22Rv1 (cell line): Measurements from ENCODE around the gene ANKRD33B.

Experiments
- H3K27ac ChIP-seq: fragments of 450-650 bp; 2 replicates; pipeline ENCODE4 v1.5.1; 2017
- CTCF ChIP-seq: fragments of 450-650 bp; IDR thresholded peaks from 2 replicates; pipeline ENCODE4 v1.5.1; 2017; ENCODE audit warnings: mild to moderate bottlenecking
- ZFX ChIP-seq: fragments of 450-650 bp; IDR thresholded peaks from 2 replicates; pipeline ENCODE4 v1.6.1; 2017; ENCODE audit warnings: antibody characterized with exemption, borderline replicate concordance

The ANKRD33B gene

GRCh38 chr5:10562201-10563109 is 1.4 kb upstream of the ANKRD33B start:
- H3K27ac ChIP-seq, result no peak overlapping the region
- TF ChIP-seq ZFX, result no peak

GRCh38 chr5:10563110-10563944 is 543 bp upstream of the ANKRD33B start:
- H3K27ac ChIP-seq, result no peak overlapping the region
- TF ChIP-seq ZFX (no peak), CTCF (no peak)

GRCh38 chr5:10564838-10565784 is 1.2 kb downstream of the ANKRD33B start:
- H3K27ac ChIP-seq, result no peak overlapping the region
- TF ChIP-seq CTCF (no peak), ZFX (no peak)

DNA sequence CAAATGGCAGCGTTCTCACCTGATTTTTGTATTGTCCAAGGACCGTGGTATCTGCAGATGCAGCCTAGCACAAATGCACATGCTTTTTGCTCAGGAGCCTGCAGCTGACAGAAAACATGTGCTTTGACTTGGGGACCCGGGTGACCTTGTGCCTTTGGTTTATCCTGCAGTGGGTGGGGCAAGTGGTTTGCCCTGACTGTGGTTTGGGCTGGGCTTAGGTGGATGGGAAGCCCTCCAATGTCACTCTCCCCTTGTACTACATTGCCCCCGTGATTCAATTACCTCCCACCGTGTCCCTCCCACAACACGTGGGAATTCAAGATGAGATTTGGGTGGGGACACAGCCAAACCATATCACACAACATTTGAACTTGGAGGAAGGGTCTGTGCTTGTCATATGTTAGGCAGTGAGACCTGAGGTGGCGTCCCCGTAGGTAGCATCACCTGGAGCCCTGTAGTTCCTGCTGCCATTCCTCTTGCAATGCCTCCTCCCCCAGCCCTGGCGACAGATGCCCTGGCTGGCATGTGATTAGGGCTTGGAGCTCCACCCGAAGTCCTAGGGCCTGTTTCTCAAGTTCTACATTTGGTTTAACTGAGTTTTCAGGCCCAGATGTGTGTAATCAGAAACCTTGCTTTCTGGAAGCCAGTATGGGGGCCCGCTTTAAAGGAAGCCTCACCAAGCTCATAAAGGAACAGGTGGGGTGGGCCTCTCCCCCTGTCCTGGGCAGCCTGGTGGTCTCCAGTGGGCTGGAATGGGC is 2.1 kb downstream of the ANKRD33B start:
- TF ChIP-seq CTCF, result no peak
- TF ChIP-seq ZFX, result no peak
- H3K27ac ChIP-seq, result no peak overlapping the region

- TF ChIP-seq CTCF (no peak), ZFX (no peak)
- no peak overlapping the region for H3K27ac ChIP-seq
These were observed 2.7 kb downstream of the ANKRD33B start for GRCh38 chr5:10566543-10567068.

- no peak overlapping the region for H3K27ac ChIP-seq
- TF ChIP-seq CTCF, result no peak
- no peak for TF ChIP-seq ZFX
These were observed 3.3 kb downstream of the ANKRD33B start for GRCh38 chr5:10567121-10567591.
